GM23248 (cell line): Measurements from ENCODE around the gene RYR3.

Experiments used
- EZH2 ChIP-seq: fragments of 200-600 bp; sonication (generic); IDR thresholded peaks from 2 replicates; pipeline ENCODE4 v1.6.1; 2018; ENCODE audit warnings: antibody characterized with exemption, mild to moderate bottlenecking; ENCODE audit not compliant: insufficient read depth, poor library complexity, severe bottlenecking
- EZH2phosphoT487 ChIP-seq: fragments of 200-600 bp; sonication (generic); IDR thresholded peaks from 2 replicates; pipeline ENCODE4 v1.6.1; 2018; ENCODE audit warnings: antibody characterized with exemption, moderate library complexity, mild to moderate bottlenecking, low read depth; ENCODE audit not compliant: insufficient read depth

GRCh38 chr15:33451385-33451784 lies 140.6 kb downstream of the RYR3 start:
- no peak for TF ChIP-seq EZH2
- no peak for TF ChIP-seq EZH2phosphoT487
